Measurements from ENCODE around the gene CACTIN. TPM values are rescaled to one million over a fixed set of nuclear protein-coding genes. Genes with fewer than 3 reads are reported as not detected.

Gene CACTIN
- total RNA-seq, 1 experiment from 2014 or later, result 33.2 TPM

GRCh38 chr19:3589439-3589838, 37.2 kb downstream of the CACTIN start:
- DNase-seq (ENCODE audit: low read depth, low spot score), result no peak
- TF ChIP-seq SP1 (IDR thresholded peaks at IDR 0.05; ENCODE audit: low read depth) (no peak), CTCF (IDR thresholded peaks at IDR 0.05 in 2 of 3, conservative IDR thresholded peaks at IDR 0.05 in 1 of 3; ENCODE audit: borderline replicate concordance in 1 of 3, insufficient read depth in 1 of 3, low read depth in 2 of 3, low read length in 2 of 3) (no peak), YY1 (IDR thresholded peaks at IDR 0.05; ENCODE audit: extremely low read depth, insufficient replicate concordance, low read depth, low read length) (no peak), RAD21 (IDR thresholded peaks at IDR 0.05; ENCODE audit: low read depth) (no peak), JUND (IDR thresholded peaks at IDR 0.05) (no peak), ATF3 (IDR thresholded peaks at IDR 0.05) (no peak), EZH2 (IDR thresholded peaks at IDR 0.05) (no peak), SIN3A (IDR thresholded peaks at IDR 0.05; ENCODE audit: low read depth) (no peak), FOSL1 (IDR thresholded peaks at IDR 0.05; ENCODE audit: low read depth) (no peak), SRF (IDR thresholded peaks at IDR 0.05; ENCODE audit: low read depth) (no peak)
- H3K4me2 ChIP-seq (ENCODE audit: low read length), result no peak overlapping the region
- ChIA-PET CTCF (no interaction called here), POLR2A (no interaction called here), RAD21 (ENCODE audit: low non-redundant PET in 1 of 2, low total read pairs in 2 of 2, uncharacterized antibody in 2 of 2, unreplicated experiment in 2 of 2) (no interaction called here)
- no peak overlapping the region for H3K4me3 ChIP-seq (replicated peaks in 1 of 2; ENCODE audit: low read depth in 1 of 2, low read length in 2 of 2)
- no peak overlapping the region for H2AFZ ChIP-seq (ENCODE audit: low read depth, low read length, poor library complexity, severe bottlenecking)
- BruUV-seq (replicated peaks), result no TSS peak
- no peak overlapping the region for H3K27ac ChIP-seq (ENCODE audit: low read depth, low read length)
- intact Hi-C loops (cut with micrococcal nuclease), result no loop called here
- H3K9me3 ChIP-seq (ENCODE audit: control insufficient read depth in 1 of 2, insufficient read depth in 1 of 2, low read depth in 1 of 2, low read length in 2 of 2), result no peaks in the 10 kb centered on the region
- no peaks in the 10 kb centered on the region for H3K79me2 ChIP-seq (ENCODE audit: insufficient read depth, low read length)
- H3K9ac ChIP-seq (ENCODE audit: low read length), result no peak overlapping the region
- no peaks in the 10 kb centered on the region for H3K9me2 ChIP-seq (ENCODE audit: insufficient read depth)
- H4K20me1 ChIP-seq (ENCODE audit: insufficient read depth), result no peaks in the 10 kb centered on the region
- no peak for ATAC-seq
- no peaks in the 10 kb centered on the region for H3K27me3 ChIP-seq (ENCODE audit: insufficient read depth, low read length)
- H3K36me3 ChIP-seq (ENCODE audit: control insufficient read depth in 1 of 2, insufficient read depth in 2 of 2, low read length in 2 of 2), result no peaks in the 10 kb centered on the region
- H3K4me1 ChIP-seq (ENCODE audit: control insufficient read depth in 1 of 2, insufficient read depth in 2 of 2, low read length in 2 of 2), result peaks cover 0 to 5% of the 10 kb centered on the region in 2 experiments; a peak in 1 of 4 replicates
